Gastrocnemius medialis (tissue), 4 donors: ENCODE results near the gene CMTM4. TPM values are rescaled to one million over a fixed set of nuclear protein-coding genes. Genes with fewer than 3 reads are reported as not detected.
"Not testable (repeated sequence)": the region's sequence is repeated elsewhere in the genome, so short reads cannot be mapped to it uniquely, and the experiment has no call there.

Source experiments
- ATAC-seq, 2 donors: fragments of 150-250 bp; one replicate each; pipeline ENCODE4 v1.9.1; 2016
- DNase-seq, 2 donors: peaks; one replicate each; pipeline ENCODE4 v3.0.0-alpha.2; 2019
- H3K27ac ChIP-seq, 4 donors: fragments of 200-600 bp; sonication (generic); 1 replicate in 1 of 4; 2 replicates in 3 of 4; pipeline ENCODE4 v1.5.1; 2016 to 2018; ENCODE audit warnings: mild to moderate bottlenecking in 2 of 4, moderate library complexity in 1 of 4
- H3K27me3 ChIP-seq, 3 donors: fragments of 200-600 bp; sonication (generic) in 2 of 3; 1 replicate in 1 of 3; 2 replicates in 2 of 3; pipeline versions ENCODE4 v1.5.1 to v1.6.0; 2016 to 2019; ENCODE audit warnings: mild to moderate bottlenecking in 1 of 3, moderate library complexity in 1 of 3
- H3K36me3 ChIP-seq, 2 donors: fragments of 200-600 bp; sonication (generic) in 1 of 2; one replicate each; pipeline ENCODE4 v1.5.1; 2017 to 2018
- H3K4me1 ChIP-seq, 2 donors: fragments of 200-600 bp; sonication (generic) in 1 of 2; one replicate each; pipeline ENCODE4 v1.5.1; 2016 to 2017; ENCODE audit warnings: mild to moderate bottlenecking in 2 of 2
- H3K4me3 ChIP-seq, 4 donors: fragments of 200-600 bp; sonication (generic) in 3 of 4; 1 replicate in 1 of 4; 2 replicates in 3 of 4; pipeline ENCODE4 v1.5.1; 2016 to 2019; ENCODE audit warnings: mild to moderate bottlenecking in 2 of 4
- H3K9me3 ChIP-seq, 3 donors: fragments of 200-600 bp; sonication (generic) in 2 of 3; 1 replicate in 1 of 3; 2 replicates in 2 of 3; pipeline ENCODE4 v1.5.1; 2016 to 2019
- POLR2A ChIP-seq, 2 donors: fragments of 450-650 bp; IDR thresholded peaks; one replicate each; pipeline ENCODE4 v1.6.1; 2017; ENCODE audit warnings: antibody characterized with exemption in 2 of 2, mild to moderate bottlenecking in 2 of 2, moderate library complexity in 2 of 2
- in situ Hi-C, 4 donors: fragments of 200-750 bp; cut with MboI; loops; one replicate each; pipeline versions ENCODE4 v1.15.0 to v1.8.0; 2017; ENCODE audit warnings: low sequenced_read_pairs in 4 of 4
- intact Hi-C: fragments of 100-400 bp; cut with DNase I; formaldehyde crosslinking; loops from one replicate; pipeline ENCODE4 v1.15.1; 2023; ENCODE audit warnings: low total_unique reads
- total RNA-seq, 4 donors: library from RNA; depleted of rRNA; stranded (reverse); fragments of >200 nt; gene quantifications; one replicate each; pipeline versions ENCODE4 v1.1.0 to v1.2.3, GENCODE V29; 2016
- TF ChIP-seq, protein P1 (sequence below), 5 experiments: fragments of 450-650 bp in 3 of 5; fragments of 200-600 bp in 2 of 5; sonication (generic) in 2 of 5; IDR thresholded peaks in 4 of 5; conservative IDR thresholded peaks in 1 of 5; 1 replicate in 4 of 5; 2 replicates in 1 of 5; pipeline ENCODE4 v1.5.1; 2016 to 2019; ENCODE audit warnings: antibody characterized with exemption in 5 of 5, mild to moderate bottlenecking in 3 of 5, moderate library complexity in 3 of 5

CMTM4 gene
- total RNA-seq, 4 donors from 2014 or later = 5.7 to 15.0 (median 7.2) TPM

DNA sequence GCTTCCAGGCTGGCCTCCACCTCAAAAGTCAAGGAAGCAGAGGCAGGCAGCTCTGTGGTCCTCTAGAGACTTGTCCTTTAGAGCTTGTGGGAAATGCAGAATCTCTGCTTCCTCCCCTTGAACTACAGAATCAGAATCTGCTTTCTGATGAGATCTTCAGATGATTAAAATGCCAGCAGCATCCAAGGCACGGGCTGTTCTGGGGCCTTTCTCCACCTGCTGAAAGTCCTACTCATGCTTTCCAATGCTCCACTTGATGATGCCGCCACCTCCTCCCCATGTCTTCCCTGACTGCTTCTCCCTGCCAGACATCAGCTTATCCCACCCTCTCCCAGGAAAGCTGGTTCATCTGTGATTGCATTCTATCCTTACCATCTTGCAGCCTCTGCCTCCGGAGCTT is 58.7 kb downstream of the CMTM4 start:
- TF ChIP-seq, protein P1, sequence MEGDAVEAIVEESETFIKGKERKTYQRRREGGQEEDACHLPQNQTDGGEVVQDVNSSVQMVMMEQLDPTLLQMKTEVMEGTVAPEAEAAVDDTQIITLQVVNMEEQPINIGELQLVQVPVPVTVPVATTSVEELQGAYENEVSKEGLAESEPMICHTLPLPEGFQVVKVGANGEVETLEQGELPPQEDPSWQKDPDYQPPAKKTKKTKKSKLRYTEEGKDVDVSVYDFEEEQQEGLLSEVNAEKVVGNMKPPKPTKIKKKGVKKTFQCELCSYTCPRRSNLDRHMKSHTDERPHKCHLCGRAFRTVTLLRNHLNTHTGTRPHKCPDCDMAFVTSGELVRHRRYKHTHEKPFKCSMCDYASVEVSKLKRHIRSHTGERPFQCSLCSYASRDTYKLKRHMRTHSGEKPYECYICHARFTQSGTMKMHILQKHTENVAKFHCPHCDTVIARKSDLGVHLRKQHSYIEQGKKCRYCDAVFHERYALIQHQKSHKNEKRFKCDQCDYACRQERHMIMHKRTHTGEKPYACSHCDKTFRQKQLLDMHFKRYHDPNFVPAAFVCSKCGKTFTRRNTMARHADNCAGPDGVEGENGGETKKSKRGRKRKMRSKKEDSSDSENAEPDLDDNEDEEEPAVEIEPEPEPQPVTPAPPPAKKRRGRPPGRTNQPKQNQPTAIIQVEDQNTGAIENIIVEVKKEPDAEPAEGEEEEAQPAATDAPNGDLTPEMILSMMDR (IDR thresholded peaks at IDR 0.05 in 4 of 5, conservative IDR thresholded peaks at IDR 0.05 in 1 of 5) = no peak
- no peak for TF ChIP-seq POLR2A (IDR thresholded peaks at IDR 0.05)
- intact Hi-C loops = no loop called here
- ATAC-seq (no peak), DNase-seq (no peak)
- Histone ChIP-seq H3K4me1 (no peaks in the 10 kb centered on the region), H3K27ac (no peak overlapping the region), H3K9me3 (no peaks in the 10 kb centered on the region), H3K4me3 (no peak overlapping the region), H3K36me3 (no peaks in the 10 kb centered on the region), H3K27me3 (no peaks in the 10 kb centered on the region)
- in situ Hi-C loops = no loop called here

- Histone ChIP-seq H3K27me3 (no peaks in the 10 kb centered on the region), H3K27ac (no peak overlapping the region), H3K9me3 (no peaks in the 10 kb centered on the region), H3K4me1 (no peaks in the 10 kb centered on the region), H3K36me3 (no peaks in the 10 kb centered on the region), H3K4me3 (no peak overlapping the region)
- in situ Hi-C loops = no loop called here
- TF ChIP-seq POLR2A (IDR thresholded peaks at IDR 0.05) = no peak
- TF ChIP-seq, protein P1 (IDR thresholded peaks at IDR 0.05 in 4 of 5, conservative IDR thresholded peaks at IDR 0.05 in 1 of 5) = no peak
- no peak for DNase-seq
- intact Hi-C loops = no loop called here
- ATAC-seq = no peak
Observed at GRCh38 chr16:66636199-66636598, 60.3 kb downstream of the CMTM4 start.

- Histone ChIP-seq H3K9me3 (no peaks in the 10 kb centered on the region), H3K4me3 (no peak overlapping the region), H3K27me3 (no peaks in the 10 kb centered on the region), H3K4me1 (no peaks in the 10 kb centered on the region), H3K27ac (no peak overlapping the region), H3K36me3 (no peaks in the 10 kb centered on the region)
- intact Hi-C loops (no loop called here), in situ Hi-C loops (no loop called here)
- no peak for DNase-seq
- no peak for ATAC-seq
- no peak for TF ChIP-seq POLR2A (IDR thresholded peaks at IDR 0.05)
- TF ChIP-seq, protein P1 (IDR thresholded peaks at IDR 0.05 in 4 of 5, conservative IDR thresholded peaks at IDR 0.05 in 1 of 5) = no peak
Observed at GRCh38 chr16:66635406-66635805, 61.1 kb downstream of the CMTM4 start.

DNA sequence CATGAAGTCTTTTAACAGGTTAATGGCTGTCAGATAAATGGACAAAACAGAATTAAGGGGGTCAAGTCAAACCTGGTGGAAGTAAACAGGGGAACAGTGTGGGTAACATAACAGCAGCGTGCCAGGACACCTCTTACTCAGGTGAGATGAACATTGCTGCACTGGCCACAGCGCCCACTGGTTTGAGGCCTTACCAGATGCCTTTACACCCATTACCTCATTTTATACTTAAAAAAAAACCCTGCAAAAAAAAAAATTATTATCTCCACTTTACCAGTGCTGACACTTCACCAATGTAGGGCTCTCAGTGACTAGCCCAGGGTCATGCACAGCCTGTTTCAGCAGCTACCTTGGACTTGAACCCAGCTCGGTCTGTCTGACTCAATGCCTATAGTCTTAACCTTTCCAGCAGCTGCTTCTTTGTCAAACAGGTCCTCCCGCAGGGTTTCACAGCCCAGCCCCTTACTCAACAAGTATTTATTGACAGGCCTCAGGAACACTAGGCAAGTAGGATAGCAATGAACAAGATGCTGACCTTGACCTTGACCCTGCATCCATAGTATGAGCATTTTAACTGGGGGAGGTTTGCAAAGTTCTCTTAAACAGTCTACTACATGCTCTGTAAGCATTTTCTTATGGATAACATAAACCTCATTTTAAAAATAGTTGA is 61.9 kb downstream of the CMTM4 start:
- Histone ChIP-seq H3K27ac (no peak overlapping the region), H3K4me3 (no peak overlapping the region), H3K27me3 (no peaks in the 10 kb centered on the region), H3K9me3 (no peaks in the 10 kb centered on the region), H3K4me1 (no peaks in the 10 kb centered on the region), H3K36me3 (no peaks in the 10 kb centered on the region)
- TF ChIP-seq, protein P1 (IDR thresholded peaks at IDR 0.05 in 4 of 5, conservative IDR thresholded peaks at IDR 0.05 in 1 of 5) = no peak
- no peak for TF ChIP-seq POLR2A (IDR thresholded peaks at IDR 0.05)
- no peak for ATAC-seq
- DNase-seq = no peak
- intact Hi-C loops = no loop called here
- in situ Hi-C loops = no loop called here

DNA sequence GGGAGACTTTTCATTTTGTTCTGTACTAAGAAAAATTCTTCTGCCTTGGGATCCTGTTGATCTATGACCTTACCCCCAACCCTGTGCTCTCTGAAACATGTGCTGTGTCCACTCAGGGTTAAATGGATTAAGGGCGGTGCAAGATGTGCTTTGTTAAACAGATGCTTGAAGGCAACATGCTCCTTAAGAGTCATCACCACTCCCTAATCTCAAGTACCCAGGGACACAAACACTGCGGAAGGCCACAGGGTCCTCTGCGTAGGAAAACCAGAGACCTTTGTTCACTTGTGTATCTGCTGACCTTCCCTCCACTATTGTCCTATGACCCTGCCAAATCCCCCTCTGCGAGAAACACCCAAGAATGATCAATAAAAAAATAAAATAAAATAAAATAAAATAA is 65.0 kb downstream of the CMTM4 start:
- H3K27ac ChIP-seq, in situ Hi-C loops, DNase-seq, H3K27me3 ChIP-seq, intact Hi-C loops, ATAC-seq, H3K4me3 ChIP-seq, H3K9me3 ChIP-seq, H3K4me1 ChIP-seq, H3K36me3 ChIP-seq: not testable (repeated sequence)

DNA sequence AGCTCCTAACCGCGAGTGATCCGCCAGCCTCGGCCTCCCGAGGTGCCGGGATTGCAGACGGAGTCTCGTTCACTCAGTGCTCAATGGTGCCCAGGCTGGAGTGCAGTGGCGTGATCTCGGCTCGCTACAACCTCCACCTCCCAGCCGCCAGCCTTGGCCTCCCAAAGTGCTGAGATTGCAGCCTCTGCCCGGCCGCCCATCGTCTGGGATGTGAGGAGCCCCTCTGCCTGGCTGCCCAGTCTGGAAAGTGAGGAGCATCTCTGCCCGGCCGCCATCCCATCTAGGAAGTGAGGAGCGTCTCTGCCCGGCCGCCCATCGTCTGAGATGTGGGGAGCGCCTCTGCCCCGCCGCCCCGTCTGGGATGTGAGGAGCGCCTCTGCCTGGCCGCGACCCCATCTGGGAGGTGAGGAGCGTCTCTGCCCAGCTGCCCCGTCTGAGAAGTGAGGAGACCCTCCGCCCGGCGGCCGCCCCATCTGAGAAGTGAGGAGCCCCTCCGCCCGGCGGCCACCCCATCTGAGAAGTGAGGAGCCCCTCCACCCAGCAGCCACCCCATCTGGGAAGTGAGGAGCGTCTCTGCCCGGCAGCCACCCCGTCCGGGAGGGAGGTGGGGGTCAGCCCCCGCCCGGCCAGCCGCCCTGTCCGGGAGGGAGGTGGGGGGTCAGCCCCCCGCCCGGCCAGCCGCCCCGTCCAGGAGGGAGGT is 65.8 kb downstream of the CMTM4 start:
- H3K4me3 ChIP-seq, DNase-seq, H3K36me3 ChIP-seq, H3K4me1 ChIP-seq, in situ Hi-C loops, H3K27me3 ChIP-seq, H3K9me3 ChIP-seq, ATAC-seq, intact Hi-C loops, H3K27ac ChIP-seq: not testable (repeated sequence)
